ENCODE results near the gene GSN. TPM values are rescaled to one million over a fixed set of nuclear protein-coding genes. Genes with fewer than 3 reads are reported as not detected.

The GSN gene
- total and polyA plus RNA-seq, 4 donors: 18.8 to 402 (median 51.6) TPM

- H3K36me3 ChIP-seq (ENCODE audit: control insufficient read depth in 4 of 4, insufficient read depth in 3 of 4, low read depth in 1 of 4, low read length in 3 of 4): no peaks in the 10 kb centered on the region
- H3K27ac ChIP-seq (ENCODE audit: low read depth in 1 of 2, low read length in 2 of 2): no peak overlapping the region
- no peak overlapping the region for H3K4me3 ChIP-seq (ENCODE audit: low read depth in 1 of 3, low read length in 3 of 3)
- H3K9me3 ChIP-seq (ENCODE audit: control insufficient read depth in 4 of 4, low read length in 3 of 4): no peaks in the 10 kb centered on the region
- TF ChIP-seq NR2F2 (IDR thresholded peaks at IDR 0.05) (no peak), HNF4G (IDR thresholded peaks at IDR 0.05) (no peak)
- 83% methylated on average over 4 of the region's 4 CpGs for WGBS
- H3K4me1 ChIP-seq (ENCODE audit: control insufficient read depth in 4 of 4, insufficient read depth in 4 of 4, low read length in 3 of 4): peaks cover 0 to 5% (median 4%) of the 10 kb centered on the region in 4 donors
- no peaks in the 10 kb centered on the region for H3K27me3 ChIP-seq (ENCODE audit: control insufficient read depth in 4 of 4, insufficient read depth in 4 of 4, low read length in 3 of 4)
- DNase-seq (ENCODE audit: low spot score): no peak
- H3K9ac ChIP-seq (ENCODE audit: low read depth in 1 of 2, low read length in 2 of 2): no peak overlapping the region
Observed at GRCh38 chr9:121273064-121273775, 5.3 kb downstream of the GSN start.

- TF ChIP-seq NR2F2 (IDR thresholded peaks at IDR 0.05) (no peak), JUND (IDR thresholded peaks at IDR 0.05) (no peak), HNF4A (conservative IDR thresholded peaks at IDR 0.05) (no peak), YY1 (IDR thresholded peaks at IDR 0.05) (no peak), REST (IDR thresholded peaks at IDR 0.05) (no peak), HNF4G (IDR thresholded peaks at IDR 0.05) (no peak)
- DNase-seq (ENCODE audit: low spot score): no peak
- no peak overlapping the region for H3K4me3 ChIP-seq (ENCODE audit: low read depth in 1 of 3, low read length in 3 of 3)
- H3K4me1 ChIP-seq (ENCODE audit: control insufficient read depth in 4 of 4, insufficient read depth in 4 of 4, low read length in 3 of 4): peaks cover 0 to 7% (median 5%) of the 10 kb centered on the region in 4 donors
- no peaks in the 10 kb centered on the region for H3K36me3 ChIP-seq (ENCODE audit: control insufficient read depth in 4 of 4, insufficient read depth in 3 of 4, low read depth in 1 of 4, low read length in 3 of 4)
- H3K27me3 ChIP-seq (ENCODE audit: control insufficient read depth in 4 of 4, insufficient read depth in 4 of 4, low read length in 3 of 4): no peaks in the 10 kb centered on the region
- 87% methylated on average over 4 of the region's 4 CpGs for whole genome bisulfite sequencing
- no peak overlapping the region for H3K27ac ChIP-seq (ENCODE audit: low read depth in 1 of 2, low read length in 2 of 2)
- no peak overlapping the region for H3K9ac ChIP-seq (ENCODE audit: low read depth in 1 of 2, low read length in 2 of 2)
- no peaks in the 10 kb centered on the region for H3K9me3 ChIP-seq (ENCODE audit: control insufficient read depth in 4 of 4, low read length in 3 of 4)
Observed at GRCh38 chr9:121274851-121275250, 6.9 kb downstream of the GSN start.

- no peaks in the 10 kb centered on the region for H3K27me3 ChIP-seq (ENCODE audit: control insufficient read depth in 4 of 4, insufficient read depth in 4 of 4, low read length in 3 of 4)
- H3K4me3 ChIP-seq (ENCODE audit: low read depth in 1 of 3, low read length in 3 of 3): no peak overlapping the region
- no peak for DNase-seq (ENCODE audit: low spot score)
- H3K9me3 ChIP-seq (ENCODE audit: control insufficient read depth in 4 of 4, low read length in 3 of 4): no peaks in the 10 kb centered on the region
- peaks cover 0 to 7% (median 5%) of the 10 kb centered on the region in 4 donors for H3K4me1 ChIP-seq (ENCODE audit: control insufficient read depth in 4 of 4, insufficient read depth in 4 of 4, low read length in 3 of 4)
- no peaks in the 10 kb centered on the region for H3K36me3 ChIP-seq (ENCODE audit: control insufficient read depth in 4 of 4, insufficient read depth in 3 of 4, low read depth in 1 of 4, low read length in 3 of 4)
- WGBS: 88% methylated on average over 8 of the region's 8 CpGs
- H3K27ac ChIP-seq (ENCODE audit: low read depth in 1 of 2, low read length in 2 of 2): no peak overlapping the region
- TF ChIP-seq HNF4G (IDR thresholded peaks at IDR 0.05) (no peak), YY1 (IDR thresholded peaks at IDR 0.05) (no peak), HNF4A (conservative IDR thresholded peaks at IDR 0.05) (no peak), SP1 (IDR thresholded peaks at IDR 0.05) (no peak), ZBTB33 (IDR thresholded peaks at IDR 0.05) (no peak), JUND (IDR thresholded peaks at IDR 0.05) (no peak), MAX (IDR thresholded peaks at IDR 0.05) (no peak), NR2F2 (IDR thresholded peaks at IDR 0.05) (no peak), GABPA (IDR thresholded peaks at IDR 0.05 in 1 of 2, conservative IDR thresholded peaks at IDR 0.05 in 1 of 2) (no peak), FOXA1 (IDR thresholded peaks at IDR 0.05) (no peak), REST (IDR thresholded peaks at IDR 0.05) (no peak)
- no peak overlapping the region for H3K9ac ChIP-seq (ENCODE audit: low read depth in 1 of 2, low read length in 2 of 2)
Observed at GRCh38 chr9:121275781-121276658, 8.1 kb downstream of the GSN start.
